GM21423 (cell line): ENCODE measurements around the gene ASB15.
"Not testable (repeated sequence)": the region's sequence is repeated elsewhere in the genome, so short reads cannot be mapped to it uniquely, and the experiment has no call there.

ENCODE experiments used
- ATAC-seq: cut with Tn5 transposase; IDR thresholded peaks from one replicate; pipeline ENCODE4 v1.9.1; 2021; ENCODE audit warnings: mild to moderate bottlenecking, moderate library complexity; ENCODE audit not compliant: unreplicated experiment

ASB15 gene

DNA sequence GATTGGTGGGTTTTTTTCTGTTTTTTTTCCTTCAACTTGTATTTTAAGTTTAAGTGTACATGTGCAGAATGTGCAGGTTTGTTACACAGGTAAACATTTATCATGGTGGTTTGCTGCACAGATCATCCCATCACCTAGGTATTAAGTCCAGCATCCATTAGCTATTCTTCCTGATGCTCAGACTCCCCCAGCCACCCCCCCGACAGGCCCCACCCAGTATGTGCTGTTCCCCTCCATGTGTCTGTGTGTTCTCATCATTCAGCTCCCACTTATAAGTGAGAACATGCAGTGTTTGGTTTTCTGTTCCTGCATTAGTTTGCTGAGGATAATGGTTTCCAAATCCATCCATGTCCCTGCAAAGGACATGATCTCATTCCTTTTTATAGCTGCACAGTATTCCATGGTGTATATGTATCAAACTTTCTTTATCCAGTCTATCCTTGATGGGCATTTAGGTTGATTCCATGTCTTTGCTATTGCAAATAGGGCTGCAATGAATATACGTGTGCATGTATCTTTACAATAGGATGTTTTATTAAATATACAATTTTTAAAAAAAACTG lies 32.5 kb downstream of the ASB15 start:
- ATAC-seq, result not testable (repeated sequence)

DNA sequence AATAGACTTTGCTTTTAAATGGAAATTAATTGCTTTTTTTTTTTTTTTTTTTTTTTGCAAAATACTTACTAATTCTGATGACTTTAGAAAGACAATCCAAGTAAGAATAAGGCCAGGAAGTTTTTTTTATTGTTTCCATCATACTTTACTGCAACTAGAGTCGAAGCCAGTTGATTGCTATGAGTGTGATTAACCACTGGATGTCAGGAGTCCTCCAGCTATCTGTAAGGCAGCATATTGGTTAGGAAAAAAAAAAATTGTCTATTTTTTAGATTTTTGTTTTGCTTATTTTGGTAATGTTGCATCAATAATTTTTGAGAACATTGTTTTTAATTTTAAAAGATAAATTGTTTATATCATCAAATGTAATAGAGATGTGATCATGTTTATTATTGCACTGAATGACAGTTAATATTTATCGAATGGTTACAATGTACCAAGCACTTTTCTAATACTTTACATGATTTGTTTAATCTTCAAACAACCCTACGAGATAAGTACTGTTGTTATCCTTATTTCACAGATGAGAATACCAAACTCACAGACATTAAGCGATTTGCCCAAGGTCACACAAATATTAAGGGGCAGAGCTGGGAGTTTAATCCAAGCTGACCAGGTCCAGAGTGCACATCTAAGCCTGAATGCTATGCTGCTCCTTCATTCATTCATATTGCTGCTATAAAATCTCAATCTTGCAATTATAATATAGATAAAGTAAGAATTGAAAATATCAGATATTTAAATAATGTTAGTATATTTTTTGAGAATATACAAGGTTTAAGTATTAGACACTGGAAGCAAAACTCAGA lies 34.1 kb downstream of the ASB15 start:
- peak; percentile 52 for ATAC-seq

DNA sequence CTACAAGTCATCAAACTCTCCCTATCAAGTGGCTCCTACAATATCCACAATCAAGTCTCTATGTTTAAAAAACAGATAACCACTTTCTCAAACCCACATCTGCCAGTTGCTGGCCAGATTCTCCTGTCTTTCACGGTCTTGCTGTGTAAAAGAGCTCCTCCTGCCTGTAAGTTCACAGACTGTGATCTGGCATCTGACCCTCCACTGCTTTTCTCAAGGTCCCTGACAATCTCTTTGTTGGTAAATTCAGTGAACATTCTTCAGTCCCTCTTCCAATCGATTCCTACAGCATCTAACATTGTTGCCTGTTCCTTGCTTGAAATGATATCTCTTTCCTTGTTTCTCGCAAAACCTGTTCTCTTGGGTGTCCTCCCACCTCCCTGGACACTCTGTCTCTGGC lies 35.6 kb downstream of the ASB15 start:
- no peak for ATAC-seq

DNA sequence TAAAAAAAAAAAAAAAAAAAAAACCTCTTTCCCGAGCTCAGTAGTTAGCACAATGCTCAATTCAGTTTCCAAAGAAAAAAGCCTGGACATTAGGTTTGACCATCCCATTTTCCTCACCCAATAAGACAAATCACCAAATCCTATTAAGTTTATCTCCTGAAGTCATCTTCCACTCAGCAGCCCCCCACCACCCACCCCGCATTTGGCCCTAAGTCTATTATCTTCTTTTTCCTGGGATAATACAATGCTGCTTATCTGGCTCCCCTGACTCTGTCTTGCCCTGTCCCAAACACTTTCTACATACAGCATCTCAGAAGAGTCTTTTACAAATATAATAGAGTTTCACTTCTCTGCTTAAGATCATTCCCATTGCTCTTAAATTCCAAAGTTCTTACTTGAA lies 36.3 kb downstream of the ASB15 start:
- no peak for ATAC-seq

DNA sequence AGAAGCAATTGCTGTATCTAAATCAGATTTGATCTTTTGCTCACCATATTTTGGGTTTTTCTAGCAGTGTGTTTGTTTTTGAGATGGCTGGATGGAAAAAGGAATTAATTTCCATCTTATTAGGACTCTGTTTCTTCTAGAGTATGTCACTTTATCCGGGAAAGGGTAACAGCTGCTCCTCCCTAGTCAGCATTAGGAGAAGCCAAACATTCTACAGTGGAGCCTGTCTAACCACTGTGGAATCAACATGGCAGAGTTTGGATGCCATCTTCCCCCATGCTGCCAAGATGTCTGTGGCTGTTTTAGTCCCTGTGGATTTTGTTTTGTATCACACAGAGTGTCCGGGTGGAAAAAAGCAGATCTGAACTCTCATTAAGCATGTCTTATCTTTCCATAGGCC lies 38.0 kb downstream of the ASB15 start:
- no peak for ATAC-seq

DNA sequence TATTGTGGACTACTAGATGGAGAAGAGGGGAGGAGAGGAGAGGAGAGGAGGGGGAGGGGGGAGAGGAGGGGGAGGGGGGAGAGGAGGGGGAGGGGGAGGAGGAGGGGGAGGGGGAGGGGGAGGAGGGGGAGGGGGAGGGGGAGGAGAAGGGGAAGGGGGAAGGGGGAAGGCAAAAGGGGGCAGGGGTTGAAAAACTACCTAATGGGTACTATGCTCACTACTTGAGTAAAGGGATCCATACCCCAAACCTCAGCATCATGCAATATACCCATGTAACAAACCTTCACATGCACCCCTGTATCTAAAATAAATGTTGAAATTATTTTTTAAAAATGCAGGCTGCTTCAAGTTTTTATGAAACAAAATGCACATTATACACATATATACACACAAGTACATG lies 39.0 kb downstream of the ASB15 start:
- no peak for ATAC-seq

DNA sequence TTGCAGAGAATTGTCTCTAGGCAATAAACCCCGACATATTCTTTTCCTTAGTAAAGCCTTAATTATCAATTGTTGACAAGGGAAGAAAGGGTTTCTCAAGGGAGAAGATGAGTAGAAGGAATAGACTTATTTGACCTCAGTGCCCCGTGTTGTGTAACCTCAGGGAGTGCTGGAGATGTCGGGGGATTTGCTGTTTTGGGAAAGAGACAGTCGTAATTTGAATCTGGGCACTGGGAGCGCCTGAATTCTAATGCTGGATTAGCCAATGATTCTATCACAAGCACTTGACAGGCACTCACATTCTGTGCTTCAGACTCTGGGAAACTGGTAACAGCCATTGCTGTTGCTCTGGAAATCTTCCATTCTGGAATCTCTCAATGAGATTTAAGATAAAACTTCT lies 40.3 kb downstream of the ASB15 start:
- ATAC-seq, result no peak

DNA sequence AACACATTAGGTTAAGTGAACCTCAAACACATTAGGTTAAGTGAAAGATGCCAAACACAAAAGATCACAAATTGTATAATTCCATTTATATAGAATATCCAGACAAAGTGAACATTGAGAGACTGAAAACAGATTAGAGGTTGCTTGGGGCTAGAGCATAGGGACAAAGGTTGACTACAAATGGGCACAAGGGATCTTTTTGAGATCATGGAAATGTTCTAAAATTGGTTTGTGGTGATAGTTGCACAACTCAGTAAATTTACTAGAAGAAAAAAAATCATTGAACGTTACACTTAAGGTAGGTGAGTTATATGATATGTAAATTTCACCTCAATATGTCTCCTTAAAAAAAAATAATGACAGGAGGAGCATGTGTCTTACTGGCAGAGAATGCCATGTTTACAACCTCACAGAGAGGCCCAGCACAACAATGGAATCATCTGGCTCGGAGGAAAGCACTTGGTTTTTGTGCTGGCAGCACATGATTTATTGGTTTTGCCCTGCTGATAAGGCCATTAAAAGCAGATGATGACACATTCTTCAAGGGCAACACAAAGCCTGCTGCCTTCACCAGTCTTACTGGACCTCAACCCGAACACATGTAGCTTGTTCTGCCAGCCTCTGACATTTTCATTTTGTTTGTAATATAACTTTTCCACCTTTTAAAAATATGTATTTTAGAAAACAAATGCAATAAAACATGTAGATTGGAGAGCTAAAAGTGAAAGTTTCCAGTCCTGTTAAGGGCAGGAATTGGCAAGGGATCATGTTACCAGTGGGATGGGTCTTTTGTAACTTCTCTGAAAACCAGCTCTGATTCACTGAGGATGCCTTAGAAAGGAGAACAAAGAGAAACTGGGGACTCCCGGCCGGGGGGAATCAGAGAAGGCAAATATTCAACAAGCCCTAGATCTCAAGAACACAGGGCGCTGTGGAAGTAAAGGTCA lies 42.1 kb downstream of the ASB15 start:
- ATAC-seq, result no peak

DNA sequence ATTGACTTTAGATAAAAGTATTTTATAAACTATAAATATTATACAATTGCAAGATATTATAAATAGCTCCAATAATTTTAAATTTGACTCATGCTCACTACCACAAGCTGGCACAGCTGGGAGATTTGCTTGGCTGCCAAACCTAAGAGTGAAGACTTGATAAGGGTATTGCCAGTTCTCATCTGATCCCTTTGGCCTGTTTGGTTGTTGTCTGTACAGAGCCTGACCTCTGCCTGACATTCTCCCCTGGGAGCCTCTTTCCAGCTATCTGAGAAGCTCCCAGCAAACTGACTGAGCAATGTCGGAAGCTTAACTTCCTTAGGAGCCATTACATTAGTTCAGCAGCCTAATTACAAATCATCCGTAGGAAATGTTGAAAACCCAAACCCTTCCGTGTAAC lies 43.9 kb downstream of the ASB15 start:
- no peak for ATAC-seq

DNA sequence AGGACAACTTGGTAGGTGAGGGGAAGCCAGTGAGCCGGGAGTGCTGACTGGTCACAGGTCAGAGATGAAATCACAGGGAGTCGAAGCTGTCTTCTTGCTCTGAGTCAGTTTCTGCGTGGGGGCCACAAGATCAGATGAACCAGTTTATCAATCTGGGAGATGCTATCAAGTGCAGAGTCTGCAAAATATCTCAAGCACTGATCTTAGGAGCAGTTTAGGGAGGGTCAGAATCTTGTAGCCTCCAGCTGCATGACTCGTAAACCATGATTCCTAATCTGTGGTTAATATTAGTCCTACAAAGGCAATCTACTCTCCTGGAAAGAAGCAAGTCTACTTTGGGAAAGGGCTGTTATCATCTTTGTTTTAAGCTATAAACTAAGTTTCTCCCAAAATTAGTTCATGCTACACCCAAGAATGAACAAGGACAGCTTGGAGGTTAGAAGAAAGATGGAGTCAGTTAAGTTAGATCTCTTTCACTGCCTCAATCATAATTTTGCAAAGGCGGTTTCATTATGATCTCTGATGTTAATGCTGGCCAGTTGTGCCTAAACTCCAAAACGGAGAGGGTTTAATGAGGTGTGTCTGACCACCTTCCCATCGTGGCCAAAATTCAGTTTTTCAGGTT lies 45.6 kb downstream of the ASB15 start:
- no peak for ATAC-seq

DNA sequence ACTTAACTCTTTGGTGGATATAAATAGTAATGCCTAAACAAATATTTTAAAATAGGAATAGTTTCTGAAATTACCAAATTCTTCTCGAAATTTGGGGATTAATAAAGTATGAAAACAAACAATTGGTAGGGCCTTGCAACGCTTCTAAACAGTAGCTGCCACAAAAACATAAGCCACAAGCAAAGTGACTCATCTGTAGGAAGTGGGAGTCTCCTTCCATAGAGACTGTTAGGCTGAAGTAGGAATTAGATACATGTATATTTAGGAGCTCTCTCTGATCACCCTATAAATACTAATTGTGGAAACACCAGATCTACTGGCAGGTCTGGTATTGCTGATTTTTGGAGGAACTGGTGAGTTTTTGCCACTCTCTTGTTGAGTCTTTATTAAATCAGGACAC lies 48.3 kb downstream of the ASB15 start:
- no peak for ATAC-seq

DNA sequence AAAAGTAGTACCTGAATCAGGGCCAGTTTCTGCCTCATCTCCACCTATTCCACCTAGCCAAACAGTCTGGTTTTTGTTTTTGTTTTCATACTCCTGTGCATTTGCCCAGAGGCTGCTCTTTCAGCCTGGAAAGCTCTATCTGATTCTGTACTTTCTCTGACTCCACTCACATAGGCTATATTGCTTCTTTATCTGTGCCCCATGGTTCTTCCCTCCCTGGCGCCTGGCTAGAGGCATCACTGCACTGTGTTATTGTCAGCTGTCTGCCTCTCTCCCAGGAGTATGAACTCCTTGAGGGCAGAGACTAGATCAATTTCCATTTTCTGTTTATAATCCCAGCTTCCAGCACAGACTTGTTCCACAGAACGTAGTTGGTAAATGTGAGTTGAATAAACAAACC lies 49.0 kb downstream of the ASB15 start:
- no peak for ATAC-seq

DNA sequence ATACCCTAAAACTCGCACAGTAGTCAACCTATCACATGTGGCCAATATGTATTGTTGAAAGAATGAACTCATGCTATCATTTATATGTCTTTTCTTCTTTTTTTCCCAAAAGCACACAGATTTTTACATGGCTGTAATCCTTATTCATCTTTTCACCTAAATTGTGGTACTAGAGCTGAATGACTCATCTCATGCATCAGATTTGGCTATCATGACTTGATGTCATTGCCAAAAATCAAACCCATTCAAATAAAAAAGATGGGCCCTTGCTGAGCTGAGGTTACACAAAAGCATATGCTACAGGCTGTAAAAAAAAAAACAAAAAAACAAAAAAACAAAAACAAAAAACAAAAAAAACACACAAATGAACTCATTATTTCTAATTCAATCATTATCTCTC lies 50.8 kb downstream of the ASB15 start:
- no peak for ATAC-seq

DNA sequence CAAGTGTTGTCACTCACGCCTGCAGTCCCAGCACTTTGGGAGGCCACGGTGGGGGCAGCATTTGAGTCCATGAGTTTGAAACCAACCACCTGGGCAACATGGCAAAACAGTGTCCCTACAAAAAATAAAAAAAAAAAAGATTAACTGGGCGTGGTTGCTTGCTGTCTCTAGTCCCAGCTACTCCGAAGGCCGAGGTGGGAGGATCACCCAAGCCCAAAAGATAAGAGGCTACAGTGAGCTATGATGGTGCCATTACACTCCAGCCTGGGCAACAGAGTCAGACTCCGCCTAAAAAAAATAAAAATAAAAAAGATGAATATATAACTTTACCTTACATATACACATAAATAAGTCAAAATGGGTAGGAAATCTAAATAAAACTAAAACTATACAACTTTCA lies 51.5 kb downstream of the ASB15 start:
- no peak for ATAC-seq

DNA sequence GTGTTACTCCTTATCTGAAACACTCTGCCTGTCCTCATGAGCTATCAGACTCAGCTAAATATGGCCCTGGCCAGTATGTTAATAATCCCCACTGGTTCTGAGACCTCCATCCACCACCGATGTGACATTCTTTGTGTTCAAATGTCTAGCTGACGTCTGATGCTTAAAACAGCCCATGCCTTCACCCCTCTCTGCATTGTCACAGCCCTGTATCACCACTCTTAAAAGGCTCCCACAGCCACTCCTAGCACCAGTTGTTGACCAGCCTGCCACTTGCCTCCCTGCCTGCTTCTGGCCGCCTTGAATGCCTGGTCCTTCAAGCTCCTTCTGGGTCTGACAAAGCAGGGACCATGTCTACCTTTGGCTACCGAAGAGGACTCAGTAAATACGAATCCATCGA lies 54.0 kb downstream of the ASB15 start, which contains the start of gene LMOD2:
LMOD2 (plus strand) TSS at position 253 of the 400 bp plus-strand sequence; CDS start at position 351, 98 bp downstream.
- no peak for ATAC-seq

DNA sequence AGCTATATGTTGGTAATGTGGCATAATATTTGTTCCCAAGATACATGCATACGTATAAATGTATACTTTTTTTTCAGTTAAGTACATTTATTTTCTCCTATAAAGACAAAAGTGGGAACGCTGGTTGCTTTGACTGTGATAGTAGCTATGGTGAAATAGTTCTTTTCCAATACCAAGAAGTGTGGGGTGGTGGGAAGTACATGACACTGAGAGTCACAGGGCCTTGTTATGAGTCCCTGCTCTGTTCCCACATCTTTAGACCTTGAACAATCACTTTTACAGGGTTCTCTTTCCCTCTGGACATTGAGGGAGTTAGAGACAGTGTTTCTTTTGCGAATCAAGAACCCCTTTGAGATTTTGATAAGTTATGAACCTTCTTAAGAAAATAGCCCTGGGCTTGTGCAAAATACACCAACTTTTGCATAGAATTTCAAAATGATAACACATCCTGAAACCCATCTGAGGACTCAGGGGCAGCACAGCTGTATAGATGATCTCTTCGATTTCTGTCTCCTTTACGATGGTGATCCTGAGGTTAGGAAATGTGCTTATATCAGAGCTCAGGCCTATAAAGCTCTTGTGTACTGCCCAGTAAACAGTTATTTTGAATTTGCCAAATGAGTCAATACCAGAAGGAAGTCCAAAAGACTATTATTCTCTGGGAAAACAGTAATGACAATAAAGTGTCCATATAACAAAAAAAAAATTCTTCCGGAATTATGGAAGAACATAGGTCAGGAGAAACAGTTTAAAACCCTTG lies 55.1 kb downstream of the ASB15 start:
- ATAC-seq, result no peak

DNA sequence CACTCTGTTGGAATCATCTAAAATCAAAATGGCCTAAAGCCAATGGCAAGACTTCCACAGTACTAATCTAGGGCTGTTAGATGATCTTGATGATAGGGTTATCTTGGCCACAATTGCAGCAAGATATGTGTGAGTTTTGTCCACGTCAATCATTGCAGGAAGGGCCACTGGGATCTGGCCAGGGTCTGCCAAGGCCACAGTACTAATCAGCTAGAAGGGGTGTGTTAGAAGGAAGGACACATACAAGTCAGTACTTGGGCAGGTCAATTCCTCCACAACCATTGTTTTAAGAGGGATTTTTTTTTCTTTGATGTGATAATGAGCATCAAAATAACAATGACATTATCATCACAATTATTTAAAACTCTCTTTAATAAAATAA lies 55.7 kb downstream of the ASB15 start:
- no peak for ATAC-seq

DNA sequence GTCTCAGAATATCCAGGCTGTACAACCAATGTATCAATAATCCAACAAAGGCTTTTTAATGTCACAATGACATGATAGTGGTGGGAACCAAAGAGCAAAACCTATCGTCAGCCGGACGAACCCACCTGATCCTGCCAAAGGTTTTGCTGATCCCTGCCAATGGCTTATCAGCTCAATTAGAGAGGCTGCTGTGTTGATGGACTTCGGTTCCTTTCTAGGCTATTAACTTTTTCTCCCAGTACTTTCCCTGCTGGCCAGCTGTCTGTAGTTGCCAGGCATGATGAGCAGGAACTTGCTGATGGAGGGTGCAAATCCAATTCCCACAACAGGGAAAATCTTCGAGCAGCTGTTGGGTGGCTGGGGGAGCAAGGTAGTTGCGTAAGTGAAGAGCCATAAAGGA lies 56.4 kb downstream of the ASB15 start:
- ATAC-seq, result no peak

DNA sequence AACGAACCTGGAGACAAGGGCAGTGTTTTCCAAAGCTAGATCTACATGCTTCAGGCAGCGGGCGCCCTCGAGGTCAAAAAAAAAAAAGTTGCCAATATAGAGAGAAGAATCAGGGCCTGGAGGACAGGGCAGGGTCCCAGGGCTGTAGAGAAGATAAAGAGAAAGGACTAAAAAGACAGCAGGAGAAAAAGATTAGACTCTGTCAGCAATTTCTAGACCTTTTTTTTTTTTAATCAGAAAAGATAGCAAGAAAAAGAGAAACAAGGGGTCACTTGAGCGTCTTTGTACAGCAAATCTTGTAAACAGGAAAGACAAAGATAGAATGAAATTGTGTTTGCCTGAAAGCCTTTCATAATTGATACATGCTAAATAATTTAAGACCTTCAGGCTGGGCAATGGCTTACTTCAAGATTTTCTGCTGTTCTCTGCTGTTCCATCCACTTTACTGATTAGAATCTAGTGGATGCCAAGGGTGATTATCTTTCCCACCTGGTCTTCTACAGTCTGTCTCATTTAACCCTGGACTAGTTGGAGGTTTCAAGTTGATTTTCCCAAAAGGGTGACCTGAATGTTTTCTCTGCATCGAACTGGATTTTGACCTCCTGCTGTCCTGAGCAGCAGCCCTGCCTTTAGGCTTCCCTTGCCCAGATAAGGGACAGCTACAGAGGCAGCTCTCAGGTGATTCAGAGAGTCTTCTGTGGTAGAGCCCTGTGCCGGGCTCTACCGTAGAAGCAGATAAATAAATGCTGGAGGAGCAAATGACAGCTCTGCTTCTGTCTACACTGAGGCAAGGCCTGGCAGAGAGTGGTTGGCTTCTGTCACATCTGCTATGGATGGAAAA lies 59.1 kb downstream of the ASB15 start:
- no peak for ATAC-seq

DNA sequence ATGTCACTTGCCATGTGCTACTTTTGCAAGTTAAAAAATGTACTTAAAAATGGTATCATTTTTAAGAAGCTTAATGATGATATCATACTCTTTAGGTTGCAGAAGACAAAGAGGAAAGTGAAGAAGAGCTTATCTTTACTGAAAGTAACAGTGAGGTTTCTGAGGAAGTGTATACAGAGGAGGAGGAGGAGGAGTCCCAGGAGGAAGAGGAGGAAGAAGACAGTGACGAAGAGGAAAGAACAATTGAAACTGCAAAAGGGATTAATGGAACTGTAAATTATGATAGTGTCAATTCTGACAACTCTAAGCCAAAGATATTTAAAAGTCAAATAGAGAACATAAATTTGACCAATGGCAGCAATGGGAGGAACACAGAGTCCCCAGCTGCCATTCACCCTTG lies 60.1 kb downstream of the ASB15 start:
- ATAC-seq, result no peak
